ENCODE results near the gene AQP6.
A peak's percentile ranks its signal among the peaks of the same experiment; 100 is the strongest.

AQP6 gene

DNA sequence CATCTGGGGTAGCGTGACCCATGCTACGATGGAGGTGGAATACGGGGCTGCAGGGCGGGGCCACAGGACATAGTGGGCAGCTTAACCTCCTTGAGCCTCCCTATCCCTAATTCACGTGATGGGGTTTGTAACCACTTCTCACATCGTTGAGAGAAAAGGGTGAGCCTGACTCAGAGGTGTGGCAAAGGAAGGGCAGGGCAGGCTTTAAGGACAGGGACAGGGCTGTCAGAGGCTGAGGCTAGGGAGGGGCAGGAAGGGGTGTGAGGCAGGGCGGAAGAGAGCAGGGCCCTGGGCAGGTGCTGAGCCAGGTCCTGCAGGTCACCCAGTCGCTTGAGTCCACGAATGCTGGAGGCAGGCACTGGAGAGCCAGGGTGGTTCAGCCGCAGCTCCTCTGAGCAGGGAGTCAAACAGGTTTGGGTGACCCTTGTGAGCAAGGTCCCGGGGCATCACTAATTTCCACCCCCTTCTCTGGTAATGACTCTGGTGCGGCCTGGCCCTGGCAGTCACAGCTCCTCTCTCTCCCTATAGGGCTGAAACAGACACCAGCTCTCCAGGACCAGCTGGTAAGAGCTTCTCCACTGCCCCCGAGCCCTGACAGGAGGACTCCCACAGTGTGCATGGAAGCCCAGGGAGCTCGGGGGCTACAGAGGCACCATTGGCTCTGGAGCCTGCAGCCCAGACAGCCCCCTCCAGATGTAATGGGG lies 29.7 kb upstream of the AQP6 start:
- DNase-seq (ENCODE audit: low read depth in 2 of 3, low spot score in 1 of 3): no peak

DNA sequence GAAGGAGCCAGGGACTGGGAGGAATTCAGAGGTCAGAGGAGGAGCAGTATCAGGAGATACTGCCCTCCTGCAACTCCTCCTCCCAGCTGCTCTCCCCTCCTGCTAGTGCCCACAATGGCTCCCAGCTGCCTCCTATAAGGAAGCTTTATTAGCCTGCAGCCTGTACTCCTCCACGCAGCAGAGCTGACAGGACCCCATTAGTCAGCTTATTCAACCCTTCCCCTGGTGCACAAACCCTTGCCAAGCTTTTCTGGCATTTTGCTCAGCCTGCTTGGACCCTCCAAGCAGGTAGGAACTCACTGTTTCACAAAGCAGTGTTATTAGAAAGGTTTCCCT lies 29.2 kb upstream of the AQP6 start:
- no peak for DNase-seq (ENCODE audit: low read depth in 2 of 3, low spot score in 1 of 3)

DNA sequence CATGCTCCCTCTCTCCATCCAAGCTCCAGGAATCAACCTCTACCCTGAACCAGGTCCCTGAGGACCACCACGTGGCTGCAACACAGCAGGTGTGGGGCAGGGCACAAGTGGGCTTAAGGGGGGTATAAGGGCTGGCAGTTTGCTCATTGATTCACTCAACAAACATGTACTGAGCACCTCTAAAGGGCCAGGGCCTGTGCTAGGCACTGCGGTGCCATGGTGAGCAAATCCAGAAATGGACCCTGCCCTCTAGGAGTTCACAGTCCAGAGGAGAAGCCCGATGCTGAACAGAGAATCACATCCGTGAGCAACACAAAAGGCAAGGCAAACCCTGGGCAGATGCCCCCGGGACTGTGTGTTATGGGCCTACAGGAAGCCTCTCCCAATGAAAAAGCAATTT lies 28.7 kb upstream of the AQP6 start:
- DNase-seq (ENCODE audit: low read depth in 2 of 3, low spot score in 1 of 3): no peak

DNA sequence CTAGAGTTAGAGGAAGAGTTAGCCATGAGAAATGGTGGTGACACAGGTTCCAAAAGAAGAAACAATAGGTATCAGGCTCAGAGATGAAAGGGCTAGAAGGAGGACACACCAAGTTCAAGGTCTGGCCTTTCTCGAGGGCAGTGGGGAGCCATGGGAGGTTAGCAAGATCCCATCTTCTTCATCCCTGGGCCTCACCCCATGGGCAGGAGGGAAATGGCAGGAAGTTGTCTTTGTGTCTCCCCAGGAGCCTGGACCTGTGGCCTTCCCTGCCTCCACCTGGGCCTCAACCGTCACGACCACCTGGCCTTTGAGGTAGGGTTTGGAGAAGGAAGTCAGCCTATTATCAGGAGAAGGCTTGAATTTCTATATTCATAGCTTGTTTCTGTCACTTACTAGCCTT lies 28.0 kb upstream of the AQP6 start:
- no peak for DNase-seq (ENCODE audit: low read depth in 2 of 3, low spot score in 1 of 3)

DNA sequence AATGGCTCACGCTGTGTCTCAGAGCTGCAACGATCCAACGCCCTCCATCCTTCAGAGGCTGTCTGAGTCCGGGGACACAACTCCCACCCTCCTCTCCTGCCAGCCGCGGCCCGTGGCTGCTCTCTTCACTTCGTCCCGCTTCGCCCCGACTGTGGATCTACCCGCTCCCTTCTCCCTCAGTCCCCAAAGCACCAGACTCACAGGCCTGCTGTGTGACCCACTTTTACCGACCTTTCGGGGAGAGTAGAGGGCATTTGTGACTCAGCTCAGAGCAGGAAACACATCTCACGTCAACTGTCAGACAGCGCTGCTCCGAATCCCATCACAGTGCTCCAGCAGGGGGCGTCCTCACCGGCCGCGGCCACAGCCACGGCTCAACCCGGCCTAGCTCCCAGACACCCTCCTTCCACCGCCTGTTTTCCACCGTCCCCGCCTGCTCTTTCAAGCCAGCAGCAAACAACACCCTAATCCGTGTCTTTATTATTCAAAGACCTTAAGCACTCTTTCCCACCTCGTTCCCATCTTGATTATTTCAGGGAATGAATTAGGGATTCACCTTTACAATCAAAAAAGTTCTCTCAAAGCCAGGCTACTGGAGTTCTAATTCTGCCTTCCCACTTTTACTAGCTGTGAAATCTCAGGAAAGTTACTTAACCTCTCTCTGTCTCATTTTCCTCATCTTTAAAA lies 27.2 kb upstream of the AQP6 start:
- DNase-seq (ENCODE audit: low read depth in 2 of 3, low spot score in 1 of 3): peak; percentile 85 to 91 (median 88)

DNA sequence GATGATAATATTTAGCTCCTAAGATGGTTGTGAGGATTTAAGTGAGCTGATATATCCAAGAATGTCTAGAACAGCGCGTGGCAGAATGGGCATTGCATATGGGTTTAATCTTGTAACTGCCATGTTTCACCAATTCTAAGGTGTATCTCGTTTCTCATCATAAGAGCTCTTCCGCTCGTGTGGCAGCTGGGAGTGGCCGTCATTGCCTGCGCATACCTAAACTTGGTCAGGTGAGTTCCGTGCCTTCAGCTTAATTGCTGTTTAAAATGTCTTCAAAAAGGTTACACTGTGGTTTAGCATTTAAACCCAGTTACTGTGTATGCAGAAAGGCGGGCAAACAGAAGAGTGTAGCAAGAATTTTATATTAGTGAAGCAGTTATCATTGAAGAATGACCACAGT lies 26.7 kb upstream of the AQP6 start:
- no peak for DNase-seq (ENCODE audit: low read depth in 2 of 3, low spot score in 1 of 3)

DNA sequence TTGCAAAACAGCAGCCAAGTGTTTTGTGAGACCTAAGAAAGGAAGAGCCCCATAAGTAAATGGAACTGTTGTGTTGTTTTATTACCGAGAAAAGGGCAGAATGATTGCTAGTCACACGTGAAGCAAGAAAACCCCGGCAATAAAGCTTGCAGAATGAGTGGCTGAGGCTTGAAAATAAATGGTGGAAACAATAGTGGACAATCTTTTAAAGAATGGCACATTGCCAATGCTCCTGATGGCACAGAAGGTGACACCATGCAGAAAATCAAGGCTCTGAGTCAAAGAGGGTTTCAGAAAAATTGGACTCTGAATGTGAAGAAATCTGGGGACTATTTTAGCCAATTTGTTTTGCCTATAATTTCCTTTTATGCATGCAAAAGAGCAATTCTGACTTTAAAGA lies 26.2 kb upstream of the AQP6 start:
- DNase-seq (ENCODE audit: low read depth in 2 of 3, low spot score in 1 of 3): no peak

DNA sequence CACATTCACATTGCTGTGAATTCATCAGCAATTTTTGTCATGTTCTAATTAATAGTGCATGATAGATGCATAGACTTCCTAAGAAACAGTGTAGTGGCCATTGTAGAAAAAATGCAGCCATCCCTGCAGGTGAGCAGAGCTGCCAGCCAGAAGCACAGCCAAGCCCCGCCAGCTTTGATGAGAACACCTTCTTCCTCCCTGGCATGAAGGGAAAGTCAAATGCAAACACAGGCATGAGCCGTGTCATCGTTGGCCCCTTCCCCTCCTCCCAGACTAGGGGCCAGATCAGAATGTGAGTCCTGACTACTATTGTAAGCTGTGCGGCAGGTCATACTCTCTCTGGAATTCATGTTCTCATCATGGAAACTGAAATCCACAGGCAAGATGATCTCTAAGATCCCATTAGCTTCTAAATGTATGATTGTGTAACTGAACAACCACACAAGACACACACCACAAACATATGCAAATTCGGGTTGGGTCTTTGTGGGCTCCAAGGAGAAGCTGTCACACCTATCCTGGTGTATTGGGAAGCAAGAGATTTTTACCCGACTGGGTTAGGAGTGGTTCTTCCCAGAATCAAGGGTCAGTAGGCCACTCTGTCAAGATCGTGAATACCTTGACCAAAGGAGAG lies 25.0 kb upstream of the AQP6 start:
- DNase-seq (ENCODE audit: low read depth in 2 of 3, low spot score in 1 of 3): no peak

DNA sequence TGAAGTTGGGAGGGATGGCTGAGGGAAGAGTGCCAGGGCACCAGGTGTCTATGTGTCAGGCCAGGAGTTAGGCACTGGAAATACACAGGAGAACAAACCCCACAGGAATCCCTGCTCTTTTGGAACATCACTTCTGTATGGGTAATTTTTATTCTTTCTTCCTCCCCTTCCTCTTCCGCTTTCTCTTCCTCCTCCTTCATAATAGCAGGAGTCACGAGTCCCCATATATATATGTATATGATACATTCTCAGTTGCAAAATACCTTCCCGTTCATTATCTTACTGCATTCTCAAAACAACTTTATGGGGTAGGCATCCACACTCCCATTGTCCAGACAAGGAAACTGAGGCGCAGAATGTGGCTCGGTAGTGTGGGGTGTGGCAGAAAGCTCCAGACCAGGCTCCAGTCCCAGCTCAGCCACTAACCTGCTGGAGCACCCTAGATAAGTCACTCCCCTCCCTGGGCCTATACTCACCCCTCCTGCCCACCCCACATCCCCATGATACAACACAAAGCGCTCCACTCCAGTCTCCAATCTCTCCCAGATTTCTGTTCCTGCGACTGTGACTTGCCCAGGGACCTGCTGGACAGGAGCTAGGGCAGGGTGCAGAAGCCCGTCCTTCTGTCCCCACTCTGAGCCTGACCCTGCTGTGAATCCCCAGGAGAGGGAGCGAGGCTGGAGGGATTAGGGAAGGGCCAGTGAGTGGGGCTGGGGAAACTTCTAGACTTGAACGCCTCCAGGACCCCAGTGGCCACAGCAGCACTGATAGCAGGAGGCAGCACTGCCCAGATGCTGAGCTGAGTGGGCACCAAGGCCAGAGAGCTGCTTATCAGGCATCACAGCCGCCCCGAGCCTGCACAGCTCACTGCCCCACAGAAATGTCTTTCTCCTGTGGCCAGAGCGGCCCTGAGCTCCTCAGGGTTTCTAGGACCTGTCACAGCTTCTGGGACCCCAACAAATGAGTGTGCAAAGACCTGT lies 23.6 kb upstream of the AQP6 start:
- no peak for DNase-seq (ENCODE audit: low read depth in 2 of 3, low spot score in 1 of 3)

DNA sequence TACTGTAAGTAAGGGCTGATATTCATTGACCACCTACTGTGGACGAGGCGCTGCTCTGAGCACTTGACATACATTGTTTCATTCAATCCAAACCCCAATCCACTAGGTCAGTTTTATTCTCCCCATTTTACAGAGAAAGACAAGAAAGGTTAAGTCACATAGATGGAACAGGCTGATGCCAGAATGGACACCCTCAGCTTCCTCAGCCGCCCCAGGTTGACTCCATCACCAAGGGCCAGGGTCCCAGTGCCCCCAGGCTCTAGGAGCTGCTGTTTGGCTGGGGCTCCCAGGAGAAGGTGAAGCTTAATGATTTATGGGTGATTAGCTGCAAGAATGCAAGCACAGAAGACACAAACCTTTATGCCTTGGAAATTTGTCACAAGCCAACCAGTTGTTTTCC lies 22.9 kb upstream of the AQP6 start:
- no peak for DNase-seq (ENCODE audit: low read depth in 2 of 3, low spot score in 1 of 3)

DNA sequence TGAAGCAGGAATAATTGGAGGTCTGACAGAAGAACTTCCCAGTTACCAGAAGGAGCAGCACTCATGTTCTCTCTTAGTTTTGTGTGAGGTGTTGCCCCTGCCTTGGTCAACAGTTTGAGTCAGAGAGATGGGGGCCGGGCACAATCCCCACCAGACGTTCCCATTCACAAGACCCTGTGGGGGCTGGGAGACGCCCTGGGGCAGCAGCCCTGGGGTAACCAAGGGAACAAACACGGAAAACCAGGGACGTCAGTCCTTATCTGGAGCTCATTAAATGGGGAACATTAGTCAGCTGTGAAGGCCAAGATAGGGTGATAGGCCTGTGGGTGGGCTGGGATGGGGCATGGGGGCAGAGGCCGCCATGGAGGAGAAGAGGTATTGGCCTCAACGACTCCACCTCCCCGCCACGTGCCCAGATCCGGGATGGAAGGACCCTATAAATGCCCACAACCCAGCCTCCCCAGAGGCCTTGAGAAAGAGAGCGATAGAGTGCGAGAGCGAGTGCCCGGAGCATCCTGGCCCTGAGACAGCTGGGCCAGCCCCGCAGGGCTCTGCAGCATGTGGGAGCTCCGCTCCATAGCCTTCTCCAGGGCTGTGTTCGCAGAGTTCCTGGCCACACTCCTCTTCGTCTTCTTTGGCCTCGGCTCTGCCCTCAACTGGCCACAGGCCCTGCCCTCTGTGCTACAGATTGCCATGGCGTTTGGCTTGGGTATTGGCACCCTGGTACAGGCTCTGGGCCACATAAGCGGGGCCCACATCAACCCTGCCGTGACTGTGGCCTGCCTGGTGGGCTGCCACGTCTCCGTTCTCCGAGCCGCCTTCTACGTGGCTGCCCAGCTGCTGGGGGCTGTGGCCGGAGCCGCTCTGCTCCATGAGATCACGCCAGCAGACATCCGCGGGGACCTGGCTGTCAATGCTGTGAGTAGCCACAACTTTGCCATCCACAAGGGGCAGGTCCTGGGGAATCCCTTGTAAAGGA lies 22.2 kb upstream of the AQP6 start, which contains the start of gene AQP2:
TSS of gene AQP2 (plus strand) at position 465 of the 979 bp plus-strand sequence. CDS start at position 559, 94 bp downstream.
- DNase-seq (ENCODE audit: low read depth in 2 of 3, low spot score in 1 of 3): no peak

DNA sequence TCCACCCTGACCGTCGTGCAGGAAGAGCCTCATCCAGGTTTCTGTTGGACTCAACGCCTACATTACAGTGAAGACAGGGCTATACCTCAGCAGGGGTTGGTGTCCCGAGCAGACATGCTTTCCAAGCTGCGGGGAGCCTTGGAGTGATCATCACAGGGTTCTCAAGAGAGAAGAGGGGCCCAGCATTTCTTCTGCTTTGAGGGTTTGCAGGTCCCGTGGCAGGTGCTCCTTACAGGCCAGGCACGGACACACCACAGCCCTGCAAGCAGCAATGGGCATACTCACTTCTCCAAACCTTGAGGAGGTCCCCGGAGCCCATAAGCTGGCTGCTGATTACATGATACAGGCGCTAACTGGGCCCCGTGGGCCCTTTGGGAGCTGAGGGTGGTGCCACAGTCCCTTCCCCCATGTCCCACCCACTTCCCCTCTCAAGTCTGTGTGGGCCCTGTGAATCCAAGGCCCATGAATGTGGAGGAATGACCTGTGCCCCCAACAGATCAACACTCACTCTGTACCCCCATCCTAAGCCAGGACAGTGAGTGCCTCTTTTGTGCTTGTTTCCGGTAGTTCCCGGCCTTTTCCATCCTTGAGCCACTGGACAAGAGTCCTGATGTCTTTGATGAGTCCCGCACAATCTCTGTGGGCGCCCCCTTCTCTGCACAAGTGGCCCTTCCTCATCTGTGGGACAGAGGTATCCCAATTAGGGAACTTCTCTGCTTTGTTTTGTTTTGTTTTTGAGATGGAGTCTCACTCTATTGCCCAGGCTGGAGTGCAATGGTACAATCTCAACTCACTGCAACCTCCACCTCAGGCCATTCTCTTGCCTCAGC lies 21.1 kb upstream of the AQP6 start:
- DNase-seq (ENCODE audit: low read depth in 2 of 3, low spot score in 1 of 3): no peak

DNA sequence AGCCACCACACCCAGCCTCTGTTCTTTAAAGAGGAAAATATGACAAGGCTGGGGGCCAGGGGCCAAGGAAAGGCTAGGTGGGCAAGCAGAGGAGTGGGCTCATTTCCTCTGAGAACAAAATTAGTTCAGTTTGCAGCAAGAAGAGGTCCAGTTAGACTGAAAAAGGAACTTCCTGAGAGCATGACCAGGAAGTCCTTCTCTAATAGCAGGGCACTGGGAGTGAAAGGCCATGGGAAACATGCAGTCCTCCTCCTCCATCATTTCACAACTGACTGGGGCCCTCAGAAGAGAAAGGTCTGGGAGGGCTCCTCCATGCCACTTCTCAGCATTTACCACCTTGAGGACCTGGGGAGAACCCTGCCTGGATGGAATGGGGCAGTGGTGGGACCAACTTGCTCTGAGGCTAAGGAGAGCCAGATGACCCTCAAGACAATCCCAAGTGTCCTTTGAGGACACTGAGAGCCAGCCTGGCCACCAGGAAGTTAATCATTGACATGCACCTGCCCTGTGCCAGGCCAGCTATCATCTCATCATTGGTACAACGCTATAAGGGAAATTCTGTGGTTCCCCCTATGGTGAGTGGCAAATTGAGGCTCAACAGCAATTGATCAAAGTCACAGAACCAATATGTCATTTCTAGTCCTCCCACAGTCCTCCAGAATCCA lies 20.2 kb upstream of the AQP6 start:
- no peak for DNase-seq (ENCODE audit: low read depth in 2 of 3, low spot score in 1 of 3)

DNA sequence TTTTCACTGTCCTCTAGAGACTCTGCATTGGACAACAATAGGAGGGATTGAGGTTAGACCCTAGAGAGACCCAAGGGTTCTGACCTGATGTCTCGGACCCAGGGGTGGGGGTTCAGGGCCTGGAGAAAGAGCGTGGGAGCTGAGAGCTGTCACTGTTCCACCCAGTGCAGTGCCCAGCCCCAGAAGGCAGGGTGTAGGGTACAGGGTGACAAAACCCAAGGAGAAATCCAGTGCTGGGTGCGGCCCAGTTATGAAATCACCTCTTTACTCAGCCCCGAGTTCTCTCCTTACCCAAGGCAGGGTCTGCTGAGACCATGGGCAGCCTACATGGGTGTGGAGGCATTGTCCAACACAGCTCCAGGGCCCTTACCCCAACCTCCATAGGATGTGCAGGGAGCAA lies 19.6 kb upstream of the AQP6 start:
- no peak for DNase-seq (ENCODE audit: low read depth in 2 of 3, low spot score in 1 of 3)

DNA sequence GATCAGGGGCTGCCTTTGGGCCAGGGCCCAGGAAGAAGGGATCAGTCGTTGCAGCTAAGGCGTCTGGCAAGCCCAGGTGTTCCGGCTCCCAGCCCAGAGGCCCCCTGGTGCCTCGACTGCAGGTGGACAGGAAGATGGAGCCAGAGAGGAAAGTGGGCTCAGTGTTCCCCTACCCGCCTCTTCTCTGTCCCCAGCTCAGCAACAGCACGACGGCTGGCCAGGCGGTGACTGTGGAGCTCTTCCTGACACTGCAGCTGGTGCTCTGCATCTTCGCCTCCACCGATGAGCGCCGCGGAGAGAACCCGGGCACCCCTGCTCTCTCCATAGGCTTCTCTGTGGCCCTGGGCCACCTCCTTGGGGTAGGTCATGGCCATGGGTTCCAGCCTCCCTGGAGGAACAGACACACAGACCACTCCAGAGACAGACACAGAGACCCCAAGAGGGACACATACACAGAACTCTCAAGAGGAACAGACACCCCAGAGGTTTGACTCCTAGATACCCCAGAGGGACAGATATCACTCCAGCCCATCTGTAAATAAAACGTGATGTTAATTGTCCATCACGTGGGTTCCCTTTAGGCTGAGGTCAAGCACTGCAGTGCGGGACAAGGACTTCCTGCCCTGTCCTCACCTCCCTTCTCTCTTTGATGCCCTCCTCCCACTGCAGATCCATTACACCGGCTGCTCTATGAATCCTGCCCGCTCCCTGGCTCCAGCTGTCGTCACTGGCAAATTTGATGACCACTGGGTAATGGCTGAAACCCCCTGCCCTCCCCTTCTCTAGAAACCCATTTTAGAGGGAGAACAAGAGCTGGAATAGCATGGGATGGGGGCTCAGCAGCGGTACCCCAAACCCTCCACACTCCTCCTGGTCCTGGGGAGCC lies 18.5 kb upstream of the AQP6 start:
- DNase-seq (ENCODE audit: low read depth in 2 of 3, low spot score in 1 of 3): no peak

DNA sequence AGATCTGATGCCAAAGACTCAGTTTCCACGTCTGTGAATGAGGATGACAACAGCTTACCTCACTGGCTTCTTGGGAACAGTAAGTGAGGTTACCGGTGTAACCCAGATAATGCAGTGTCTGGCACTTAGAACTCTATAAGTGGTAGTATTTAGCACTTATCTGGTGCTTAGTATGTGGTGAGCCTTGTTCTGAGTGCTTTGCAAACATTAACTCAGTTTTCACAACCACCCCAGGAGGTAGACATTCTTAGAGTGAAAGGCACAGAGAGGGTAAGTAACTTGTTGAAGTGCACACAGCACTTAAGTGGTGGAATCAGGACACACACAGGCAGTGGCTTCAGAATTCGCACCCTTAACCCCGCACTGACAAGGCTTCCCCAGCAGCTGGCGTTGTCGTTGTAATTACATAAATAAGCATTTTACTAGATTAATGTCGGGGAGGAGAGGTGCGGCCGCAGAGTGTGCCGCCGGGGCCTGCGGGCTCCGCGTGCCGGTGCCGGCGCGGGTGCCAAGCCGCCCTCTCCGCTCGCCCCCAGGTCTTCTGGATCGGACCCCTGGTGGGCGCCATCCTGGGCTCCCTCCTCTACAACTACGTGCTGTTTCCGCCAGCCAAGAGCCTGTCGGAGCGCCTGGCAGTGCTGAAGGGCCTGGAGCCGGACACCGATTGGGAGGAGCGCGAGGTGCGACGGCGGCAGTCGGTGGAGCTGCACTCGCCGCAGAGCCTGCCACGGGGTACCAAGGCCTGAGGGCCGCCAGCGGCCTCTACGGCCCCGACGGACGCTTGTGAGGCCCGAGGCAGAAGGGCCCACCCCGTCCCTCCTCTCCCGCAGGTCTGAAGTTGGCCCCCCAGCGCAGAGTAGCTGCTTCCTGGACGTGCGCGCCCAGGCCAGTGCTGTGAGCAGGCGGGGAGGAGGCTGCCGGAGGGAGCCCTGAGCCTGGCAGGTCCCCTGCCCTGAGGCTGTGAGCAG lies 17.6 kb upstream of the AQP6 start:
- DNase-seq (ENCODE audit: low read depth in 2 of 3, low spot score in 1 of 3): no peak
